Uterus (tissue), 2 donors: ENCODE data around the gene GDF10.

Experiments used
- POLR2A ChIP-seq, 2 donors: fragments of 450-650 bp; IDR thresholded peaks; one replicate each; pipeline ENCODE4 v1.6.1; 2016; ENCODE audit warnings: antibody characterized with exemption in 2 of 2, mild to moderate bottlenecking in 1 of 2, moderate library complexity in 1 of 2
- TF ChIP-seq, protein P1 (sequence below), 4 experiments: fragments of 200-600 bp in 2 of 4; fragments of 450-650 bp in 2 of 4; sonication (generic) in 2 of 4; IDR thresholded peaks; one replicate each; pipeline ENCODE4 v1.5.1; 2016 to 2019; ENCODE audit warnings: antibody characterized with exemption in 4 of 4, mild to moderate bottlenecking in 2 of 4, moderate library complexity in 1 of 4

DNA sequence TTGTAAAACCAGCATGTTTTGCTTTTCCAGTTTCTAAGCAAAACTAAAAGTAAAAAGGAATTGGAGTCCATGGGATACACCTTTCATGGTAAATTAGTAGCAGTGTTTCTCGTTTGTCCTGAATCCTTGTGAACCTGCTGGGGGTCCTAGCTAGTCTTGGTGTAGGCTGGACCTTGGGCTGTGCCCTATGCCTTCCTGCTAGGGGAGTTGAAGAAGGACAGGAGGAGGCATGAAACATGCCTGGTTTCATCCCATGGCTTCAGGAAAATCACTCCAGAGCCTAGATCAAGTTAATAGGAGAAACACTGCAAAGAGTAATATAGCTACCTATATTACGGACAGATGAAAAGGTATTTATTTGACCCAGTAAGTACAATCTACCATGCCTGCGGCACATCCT lies 41.1 kb upstream of the GDF10 start:
- TF ChIP-seq, protein P1, sequence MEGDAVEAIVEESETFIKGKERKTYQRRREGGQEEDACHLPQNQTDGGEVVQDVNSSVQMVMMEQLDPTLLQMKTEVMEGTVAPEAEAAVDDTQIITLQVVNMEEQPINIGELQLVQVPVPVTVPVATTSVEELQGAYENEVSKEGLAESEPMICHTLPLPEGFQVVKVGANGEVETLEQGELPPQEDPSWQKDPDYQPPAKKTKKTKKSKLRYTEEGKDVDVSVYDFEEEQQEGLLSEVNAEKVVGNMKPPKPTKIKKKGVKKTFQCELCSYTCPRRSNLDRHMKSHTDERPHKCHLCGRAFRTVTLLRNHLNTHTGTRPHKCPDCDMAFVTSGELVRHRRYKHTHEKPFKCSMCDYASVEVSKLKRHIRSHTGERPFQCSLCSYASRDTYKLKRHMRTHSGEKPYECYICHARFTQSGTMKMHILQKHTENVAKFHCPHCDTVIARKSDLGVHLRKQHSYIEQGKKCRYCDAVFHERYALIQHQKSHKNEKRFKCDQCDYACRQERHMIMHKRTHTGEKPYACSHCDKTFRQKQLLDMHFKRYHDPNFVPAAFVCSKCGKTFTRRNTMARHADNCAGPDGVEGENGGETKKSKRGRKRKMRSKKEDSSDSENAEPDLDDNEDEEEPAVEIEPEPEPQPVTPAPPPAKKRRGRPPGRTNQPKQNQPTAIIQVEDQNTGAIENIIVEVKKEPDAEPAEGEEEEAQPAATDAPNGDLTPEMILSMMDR (IDR thresholded peaks at IDR 0.05): no peak
- TF ChIP-seq POLR2A (IDR thresholded peaks at IDR 0.05): no peak
